ENCODE data around the gene GET4. TPM values are rescaled to one million over a fixed set of nuclear protein-coding genes. Genes with fewer than 3 reads are reported as not detected.
"Not testable (repeated sequence)": the region's sequence is repeated elsewhere in the genome, so short reads cannot be mapped to it uniquely, and the experiment has no call there.

GET4 gene
- total RNA-seq, 1 experiment from 2014 or later = 25.9 TPM

DNA sequence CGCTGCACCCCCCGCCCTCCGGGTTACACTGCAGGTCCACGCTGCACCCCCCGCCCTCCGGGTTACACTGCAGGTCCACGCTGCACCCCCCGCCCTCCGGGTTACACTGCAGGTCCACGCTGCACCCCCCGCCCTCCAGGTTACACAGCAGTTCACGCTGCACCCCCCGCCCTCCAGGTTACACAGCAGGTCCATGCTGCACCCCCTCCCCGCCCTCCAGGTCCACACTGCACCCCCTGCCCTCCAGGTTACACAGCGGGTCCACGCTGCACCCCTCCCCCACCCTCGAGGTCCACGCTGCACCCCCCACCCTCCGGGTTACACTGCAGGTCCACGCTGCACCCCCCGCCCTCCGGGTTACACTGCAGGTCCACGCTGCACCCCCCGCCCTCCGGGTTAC lies 47.7 kb downstream of the GET4 start:
- not testable (repeated sequence) for DNase-seq (ENCODE audit: extremely low read depth, low read depth)

DNA sequence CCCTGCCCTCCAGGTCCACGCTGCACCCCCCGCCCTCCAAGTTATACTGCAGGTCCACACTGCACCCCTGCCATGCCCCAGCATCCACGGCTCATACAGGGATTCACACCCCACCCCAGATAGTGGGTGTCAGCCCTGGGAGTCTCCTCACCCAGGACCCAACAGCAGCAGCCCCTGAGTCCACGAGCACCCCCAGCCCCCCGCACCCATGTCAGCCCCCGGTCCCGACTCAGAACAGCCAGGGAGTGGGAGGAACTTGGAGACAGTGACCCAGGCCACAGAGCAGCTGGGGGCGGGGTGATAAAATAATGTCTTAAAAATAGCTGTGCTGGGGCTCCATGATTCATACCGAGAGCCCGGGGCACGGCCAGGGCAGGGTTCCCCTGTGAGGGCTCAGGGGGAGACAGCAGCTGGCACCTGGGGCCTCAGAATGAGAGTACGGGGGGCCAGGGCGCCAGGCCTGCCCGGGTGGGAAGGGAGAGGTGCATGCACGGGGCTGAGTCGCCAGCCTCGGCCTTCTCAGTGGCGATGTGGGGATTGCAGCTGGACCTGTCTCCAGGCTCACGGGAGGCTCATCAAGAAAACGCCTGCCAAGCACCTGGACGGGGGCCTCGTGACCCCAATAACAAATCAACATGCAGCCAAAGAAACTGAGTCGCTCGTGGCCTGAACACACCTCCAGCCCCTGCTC lies 48.3 kb downstream of the GET4 start:
- DNase-seq (ENCODE audit: extremely low read depth, low read depth) = no peak

DNA sequence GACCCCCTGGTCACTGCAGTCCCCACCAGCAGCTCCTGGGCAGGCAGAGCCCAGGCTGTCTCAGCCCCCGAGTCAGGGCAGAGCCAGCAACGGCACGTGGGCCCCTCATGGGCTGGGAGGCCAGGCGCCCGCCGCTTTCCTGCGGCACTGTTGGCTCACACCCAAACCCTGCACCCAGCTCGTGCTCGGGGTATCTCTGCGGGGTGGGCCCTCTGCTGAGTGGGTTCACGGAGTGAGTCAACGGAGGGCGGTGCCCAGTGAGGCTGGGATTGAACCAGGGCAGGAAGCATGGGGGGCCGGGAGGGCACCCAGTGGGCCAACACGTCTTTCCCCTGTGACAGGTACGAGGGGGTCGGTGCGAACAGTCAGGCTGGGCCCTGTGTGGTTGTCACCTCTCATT lies 49.2 kb downstream of the GET4 start:
- DNase-seq (ENCODE audit: extremely low read depth, low read depth) = no peak

DNA sequence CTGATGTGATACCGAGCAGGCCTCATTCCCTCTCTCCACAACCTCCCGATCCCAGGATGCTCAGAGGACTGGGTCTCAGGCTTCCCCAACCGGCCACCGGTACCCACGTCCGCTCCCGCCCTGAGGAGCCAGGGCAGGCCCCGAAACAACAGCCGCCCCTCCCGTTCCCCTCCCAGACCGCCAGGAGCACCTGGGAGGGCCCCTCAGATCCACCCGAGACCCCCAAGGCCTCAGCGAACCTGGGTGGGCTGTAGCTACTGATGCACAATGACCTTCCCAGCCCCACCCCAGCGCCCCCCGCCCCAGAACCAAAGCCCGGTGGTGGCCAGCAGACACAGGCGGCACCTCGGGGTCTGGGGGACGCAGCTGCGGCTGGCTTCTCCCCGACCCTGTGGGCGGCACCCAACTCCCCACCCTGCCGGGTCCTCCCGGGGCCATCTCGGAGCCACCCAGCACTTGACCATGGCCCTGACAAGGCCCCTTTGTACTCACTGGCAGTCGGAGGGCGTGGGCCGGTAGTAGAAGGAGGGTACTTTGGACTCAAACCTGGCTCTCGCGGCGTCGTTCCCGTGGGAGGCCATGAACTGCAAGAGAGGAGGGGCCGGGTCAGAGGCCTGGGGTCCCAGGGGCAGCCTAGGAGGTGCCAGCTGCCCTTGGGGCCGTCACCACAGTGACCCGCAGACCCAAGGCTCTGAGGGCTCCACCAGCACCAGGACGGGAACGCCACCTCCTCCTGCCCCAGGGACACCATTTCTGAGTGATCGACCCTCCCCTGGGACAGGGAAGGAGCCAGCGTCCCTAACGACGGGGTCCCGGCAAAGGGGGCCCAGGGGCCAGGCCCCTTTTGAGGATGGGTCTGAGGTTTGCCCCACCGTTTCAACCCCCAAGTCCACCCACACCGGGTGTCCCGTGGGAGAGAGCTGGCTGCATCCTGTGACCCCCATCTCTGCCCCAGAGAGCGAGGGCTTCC lies 50.0 kb downstream of the GET4 start:
- no peak for DNase-seq (ENCODE audit: extremely low read depth, low read depth)

DNA sequence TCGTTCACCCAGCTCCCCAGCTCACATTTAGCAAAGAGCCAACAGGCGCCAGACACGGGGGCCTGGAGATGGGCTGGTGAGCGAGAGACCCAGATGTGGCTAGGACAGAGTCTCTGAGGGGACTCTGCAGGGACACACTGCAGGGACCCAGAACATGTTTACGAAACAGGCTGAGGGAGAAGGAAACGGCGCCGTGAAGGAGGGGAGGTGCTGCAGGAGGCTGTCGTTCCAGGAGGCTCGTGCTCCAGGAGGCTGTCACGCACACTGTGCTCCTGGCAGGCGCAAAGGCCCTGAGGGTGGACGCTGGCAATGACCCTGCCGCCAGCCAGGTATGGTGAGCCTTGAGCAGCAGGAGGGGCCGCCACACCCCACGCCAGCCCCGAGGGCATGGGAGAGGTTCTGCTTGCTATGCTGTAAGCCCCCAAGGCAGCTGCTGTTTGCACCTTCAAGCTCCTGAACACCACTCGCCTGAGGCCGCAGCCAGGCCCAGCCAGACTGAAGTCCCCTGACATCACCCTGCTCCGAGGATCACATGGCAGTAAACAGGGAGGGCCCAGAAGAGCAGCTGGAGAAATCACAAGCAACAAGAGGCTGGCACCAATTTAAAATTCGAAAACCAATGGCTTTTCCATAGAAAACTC lies 50.8 kb downstream of the GET4 start:
- no peak for DNase-seq (ENCODE audit: extremely low read depth, low read depth)

DNA sequence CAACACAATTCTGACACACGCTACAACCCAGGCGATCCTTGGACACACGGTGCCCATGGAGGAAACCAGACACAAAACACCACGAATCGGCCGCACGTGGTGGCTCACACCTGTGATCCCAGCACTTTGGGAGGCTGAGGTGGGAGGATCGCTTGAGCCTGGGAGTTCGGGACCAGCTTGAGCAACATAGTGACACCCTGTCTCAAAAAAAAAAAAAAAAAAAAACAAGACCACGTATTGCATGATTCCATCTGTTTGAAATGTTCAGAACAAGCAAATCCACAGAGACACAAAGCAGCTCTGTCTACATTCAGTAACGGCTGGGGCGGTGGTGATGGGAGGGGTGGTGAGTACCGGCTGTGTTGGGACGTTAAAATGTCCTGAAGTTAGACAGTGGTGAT lies 53.0 kb downstream of the GET4 start:
- DNase-seq (ENCODE audit: extremely low read depth, low read depth) = no peak

DNA sequence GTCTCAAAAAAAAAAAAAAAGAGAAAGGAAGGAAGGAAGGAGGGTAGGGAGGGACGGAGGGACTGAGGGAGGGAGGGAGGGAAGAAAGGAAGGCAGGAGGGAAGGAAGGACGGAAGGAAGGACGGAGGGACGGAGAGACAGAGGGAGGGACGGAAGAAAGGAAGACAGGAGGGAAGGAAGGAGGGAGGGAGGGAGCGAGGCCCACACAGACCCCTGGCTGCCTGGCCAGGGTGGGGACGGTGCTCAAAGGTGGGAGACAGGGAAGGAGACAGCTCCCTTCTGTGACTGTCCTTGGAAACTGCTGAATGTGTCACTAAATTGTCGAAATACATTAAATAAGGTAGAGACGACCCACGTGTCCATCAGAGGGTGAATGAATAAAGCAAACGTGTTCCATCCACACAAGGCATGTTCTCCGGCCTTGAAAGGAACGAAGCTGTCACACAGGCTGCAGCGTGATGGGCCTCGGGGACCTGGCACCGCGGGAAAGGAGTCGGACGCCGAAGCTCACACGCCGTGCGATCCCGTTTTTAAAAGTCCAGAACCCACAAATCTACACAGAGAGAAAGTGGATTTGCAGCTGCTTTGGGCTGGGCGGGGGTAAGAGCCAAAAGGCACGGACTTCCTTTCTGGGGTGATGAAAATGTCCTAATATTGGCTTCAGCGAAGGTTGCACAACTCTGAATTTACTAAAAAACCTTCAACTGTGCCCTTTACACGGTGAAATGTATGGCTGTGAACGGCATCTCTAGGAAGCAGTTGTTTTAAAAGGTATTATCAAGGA lies 54.8 kb downstream of the GET4 start:
- no peak for DNase-seq (ENCODE audit: extremely low read depth, low read depth)

DNA sequence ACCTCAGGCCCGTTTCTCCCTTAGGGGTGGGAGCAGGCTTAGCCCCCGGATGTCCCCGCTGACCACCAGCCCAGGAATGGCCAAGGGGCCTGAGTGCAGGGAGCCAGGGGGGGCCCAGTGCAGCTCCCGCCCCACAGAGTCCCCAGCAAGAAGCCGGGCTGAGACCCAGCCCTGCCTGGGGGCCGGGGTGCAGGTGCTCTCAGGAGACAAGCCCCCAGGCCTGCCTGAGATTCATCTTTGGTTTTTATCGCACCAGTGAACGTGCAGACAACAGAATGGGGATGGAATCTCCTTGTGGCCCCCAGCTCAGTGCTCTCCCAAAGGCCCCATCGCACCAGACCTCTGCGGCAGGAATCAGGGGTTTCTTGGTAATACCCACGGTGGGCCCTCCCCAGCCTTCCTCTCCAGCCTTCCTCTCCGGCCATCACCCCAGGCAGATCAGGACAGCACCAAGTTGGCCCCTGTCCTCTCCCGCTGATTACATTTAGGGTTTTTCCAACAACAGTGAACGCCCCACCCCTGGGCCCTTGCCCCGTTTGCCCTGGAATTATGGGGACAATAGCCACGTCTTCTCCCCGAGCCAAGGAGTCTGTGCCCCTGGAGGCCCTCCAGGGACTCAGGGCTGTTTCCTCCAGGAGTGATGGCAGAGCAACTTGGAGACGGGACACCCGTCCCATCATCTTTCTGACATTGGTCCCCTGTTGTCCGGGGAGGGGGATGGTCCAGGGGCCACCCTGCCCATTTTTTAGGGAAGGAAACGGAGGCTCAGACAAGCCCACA lies 55.7 kb downstream of the GET4 start:
- DNase-seq (ENCODE audit: extremely low read depth, low read depth) = no peak

DNA sequence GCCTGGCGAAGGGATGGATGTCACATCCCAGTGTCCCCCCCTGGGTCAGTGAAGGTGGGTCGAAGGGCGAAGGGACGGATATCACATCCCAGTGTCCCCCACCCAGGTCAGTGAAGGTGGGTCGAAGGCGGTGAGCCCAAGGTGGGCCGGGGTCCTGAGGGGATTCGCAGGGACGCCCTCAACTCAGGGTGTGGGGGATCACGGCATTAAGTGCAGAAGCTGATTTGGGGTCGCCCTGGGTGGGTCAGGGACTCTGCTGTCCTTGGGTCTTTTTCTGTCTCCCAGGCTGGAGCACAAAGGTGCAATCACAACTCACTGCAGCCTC lies 56.3 kb downstream of the GET4 start:
- no peak for DNase-seq (ENCODE audit: extremely low read depth, low read depth)

DNA sequence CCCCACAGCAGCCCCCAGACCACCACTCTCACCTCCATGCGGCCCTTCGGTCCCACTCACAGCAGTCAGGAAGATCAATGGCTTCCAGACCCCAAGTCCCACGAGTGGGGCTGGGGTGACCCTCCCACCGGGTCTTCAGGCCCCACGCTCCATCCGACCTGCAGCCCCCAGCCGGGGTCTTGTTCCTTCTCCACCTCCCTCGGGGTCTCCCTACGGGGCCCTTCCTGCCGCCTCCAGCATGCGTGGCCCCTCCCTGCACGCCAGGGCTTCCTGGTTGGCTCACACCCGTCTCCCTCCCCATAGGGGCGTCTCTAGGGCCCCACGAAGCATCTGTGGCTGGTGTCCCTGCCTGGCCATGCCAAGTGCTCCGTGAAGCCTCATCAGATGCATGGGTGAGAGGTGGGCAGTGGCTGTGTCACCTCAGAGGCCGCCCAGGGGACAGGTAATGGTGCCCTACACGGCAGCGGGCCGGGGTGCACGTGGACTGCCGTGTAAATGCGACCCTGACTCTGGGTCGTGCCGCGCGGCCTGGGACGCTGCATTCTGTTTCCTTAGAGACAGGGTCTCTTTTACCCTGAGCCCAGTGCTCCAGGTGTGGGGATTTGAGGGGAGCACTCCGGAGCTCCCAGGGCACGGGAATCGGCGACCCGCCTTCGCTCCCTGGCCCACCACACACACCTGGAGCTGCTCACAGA lies 58.3 kb downstream of the GET4 start:
- DNase-seq (ENCODE audit: extremely low read depth, low read depth) = no peak

DNA sequence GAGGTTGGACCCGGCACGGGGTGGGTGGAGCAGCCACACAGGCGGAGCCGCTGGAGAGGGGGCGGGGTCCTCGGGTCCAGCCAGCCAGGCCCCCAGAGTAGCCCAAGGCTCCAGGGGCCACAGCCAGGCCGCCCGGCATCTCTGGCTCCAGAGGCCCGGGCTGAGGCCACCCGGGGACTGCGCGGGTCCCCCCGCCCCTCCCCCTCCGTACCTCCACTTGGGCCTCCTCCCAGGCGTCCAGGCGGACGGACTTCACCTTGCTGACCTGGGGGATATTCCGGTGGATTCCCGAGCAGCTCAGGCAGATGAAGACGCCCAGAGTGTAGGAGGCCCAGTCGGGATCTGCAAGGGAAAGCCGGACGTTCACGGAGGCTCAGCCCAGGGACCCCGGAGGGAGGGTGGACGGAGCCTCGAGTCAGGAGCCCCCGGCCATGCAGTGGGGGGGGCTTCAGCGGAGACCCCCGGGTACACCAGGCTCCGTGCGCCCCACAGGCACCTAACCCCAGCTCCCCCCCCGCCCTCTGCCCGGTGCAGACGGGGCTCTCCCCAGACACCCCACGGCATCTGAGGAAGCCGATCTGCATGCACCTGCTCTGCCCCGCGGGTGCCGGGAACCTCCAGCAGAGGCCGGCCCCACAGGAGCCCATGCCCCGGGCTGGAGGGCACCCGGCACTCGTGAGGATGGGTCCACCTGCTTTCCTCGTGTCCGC lies 59.0 kb downstream of the GET4 start:
- DNase-seq (ENCODE audit: extremely low read depth, low read depth) = no peak

DNA sequence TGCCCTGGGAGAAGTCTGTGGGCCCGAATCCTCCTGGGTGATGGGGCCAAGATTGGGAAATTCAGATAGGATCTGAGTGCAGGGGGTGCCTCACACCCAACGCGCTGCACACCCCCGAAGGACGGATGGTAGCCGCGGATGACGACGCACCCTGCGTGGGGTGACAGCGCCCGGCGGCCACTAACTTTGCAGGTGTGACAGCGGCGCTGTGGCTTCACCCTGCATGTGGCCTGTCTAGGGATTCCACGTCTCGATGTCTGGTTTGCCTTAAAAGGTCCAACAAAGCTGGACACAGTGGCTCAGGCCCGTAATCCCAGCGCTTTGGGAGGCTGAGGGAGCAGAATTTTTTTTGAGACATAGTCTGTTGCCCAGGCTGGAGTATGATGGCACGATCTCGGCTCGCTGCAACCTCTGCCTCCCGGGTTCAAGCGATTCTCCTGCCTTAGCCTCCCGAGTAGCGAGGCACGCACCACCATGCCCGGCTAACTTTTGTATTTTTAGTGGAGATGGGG lies 59.6 kb downstream of the GET4 start:
- no peak for DNase-seq (ENCODE audit: extremely low read depth, low read depth)

DNA sequence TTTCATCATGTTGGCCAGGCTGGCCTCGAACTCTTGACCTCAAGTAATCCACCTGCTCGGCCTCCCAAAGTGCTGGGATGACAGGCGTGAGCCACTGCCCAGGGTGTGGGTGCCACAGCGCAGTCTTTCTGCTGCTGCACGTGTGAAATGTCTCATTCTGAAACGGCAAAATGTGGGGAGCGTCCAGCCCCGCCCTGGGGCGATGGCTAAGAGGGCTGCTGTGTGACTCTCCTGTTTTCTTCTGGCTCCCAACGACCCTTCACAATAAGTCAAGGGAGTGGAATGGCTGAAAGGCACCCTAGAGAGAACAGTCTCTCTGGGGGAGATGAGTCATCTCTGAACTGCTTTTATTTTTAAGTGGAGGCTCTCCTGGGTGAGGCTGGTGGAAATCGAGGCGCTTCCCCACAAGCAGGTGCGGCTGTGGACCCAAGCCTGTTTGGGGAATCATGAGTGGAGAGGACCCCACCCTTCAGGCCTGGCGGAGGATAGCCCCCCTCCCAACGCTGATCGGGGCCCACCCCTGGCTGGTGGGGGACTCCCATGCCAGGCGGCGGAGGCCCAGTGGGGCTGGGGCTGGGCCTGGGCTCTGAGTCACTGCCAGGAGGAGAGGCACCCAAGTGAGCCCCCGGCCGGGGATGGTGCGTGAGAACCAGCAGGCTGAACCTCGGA lies 60.2 kb downstream of the GET4 start:
- no peak for DNase-seq (ENCODE audit: extremely low read depth, low read depth)

DNA sequence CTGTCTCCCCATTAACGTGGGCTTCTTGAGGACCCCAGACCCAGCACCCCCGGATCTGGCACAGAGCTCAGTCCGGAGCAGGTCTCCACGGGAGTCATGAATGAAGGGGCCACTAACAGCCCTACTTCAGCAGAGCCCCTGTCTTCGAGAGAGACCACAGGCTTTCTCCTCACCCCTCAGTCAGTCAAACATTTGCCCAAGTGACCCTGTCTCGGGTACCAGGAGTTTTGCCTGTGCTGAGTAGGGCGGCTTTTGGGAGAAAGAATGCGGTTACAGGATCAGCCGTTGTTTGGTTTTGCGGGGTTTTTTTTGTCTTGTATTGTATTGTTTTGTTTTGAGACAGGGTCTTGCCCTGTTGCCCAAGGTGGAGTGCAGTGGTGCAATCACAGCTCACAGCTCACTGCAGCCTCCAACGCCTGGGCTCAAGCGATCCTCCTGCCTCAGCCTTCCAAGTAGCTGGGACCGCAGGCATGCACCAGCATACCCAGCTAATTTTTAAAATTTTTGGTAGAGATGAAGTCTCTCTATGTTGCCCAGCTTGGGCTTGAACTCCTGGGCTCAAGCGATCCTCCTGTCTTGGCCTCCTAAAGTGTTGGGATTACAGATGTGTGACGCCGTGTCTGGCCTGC lies 61.6 kb downstream of the GET4 start:
- DNase-seq (ENCODE audit: extremely low read depth, low read depth) = no peak

DNA sequence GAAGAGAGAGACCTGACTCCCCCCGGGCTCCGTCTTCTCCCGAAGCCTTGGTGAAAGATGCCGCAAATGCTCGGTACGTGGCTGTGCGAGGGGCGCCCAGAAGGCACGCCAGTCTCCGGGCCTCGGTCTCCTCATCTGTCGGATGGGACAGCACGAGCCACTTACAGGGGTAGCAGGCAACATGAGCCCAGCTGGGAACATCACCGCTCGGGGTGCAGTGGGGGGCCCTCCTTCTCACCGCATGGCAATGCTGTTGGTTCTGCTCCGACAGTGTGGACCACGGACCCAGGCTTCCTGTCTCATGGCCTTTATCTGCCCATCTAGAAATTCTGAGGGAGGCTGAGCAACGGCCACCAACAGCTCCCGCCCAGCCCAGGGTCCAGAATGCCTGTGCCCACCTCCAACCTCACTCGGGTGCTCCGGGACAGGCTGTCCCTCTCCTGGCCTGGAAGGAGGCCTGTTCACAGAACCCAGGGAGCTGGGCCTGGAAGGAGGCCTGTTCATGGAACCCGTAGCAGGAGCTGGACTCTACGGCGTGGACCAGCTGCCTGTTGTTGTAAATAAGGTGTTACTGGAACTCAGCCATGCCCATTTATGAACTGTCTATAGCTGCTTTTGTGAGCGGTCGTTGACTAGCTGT lies 62.3 kb downstream of the GET4 start:
- no peak for DNase-seq (ENCODE audit: extremely low read depth, low read depth)

DNA sequence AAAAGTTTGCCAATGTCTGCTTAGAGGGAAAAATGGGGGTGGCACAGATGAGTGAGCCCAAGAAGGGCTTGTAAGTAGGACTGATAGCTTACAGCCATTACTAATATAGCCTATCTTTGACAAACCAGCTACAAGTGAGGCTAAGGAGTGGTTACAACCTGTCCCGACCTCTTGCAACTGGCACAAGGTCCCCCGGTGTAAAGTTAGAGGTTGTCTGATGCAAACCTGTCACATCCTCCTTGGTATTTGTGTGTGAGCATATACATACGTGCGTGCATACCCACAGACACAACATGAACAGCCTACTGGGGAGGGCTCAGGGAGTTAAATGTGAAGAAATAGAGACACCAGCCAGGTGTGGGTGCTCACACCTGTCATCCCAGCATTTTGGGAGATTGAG lies 63.5 kb downstream of the GET4 start:
- DNase-seq (ENCODE audit: extremely low read depth, low read depth) = no peak

Measured in NCI-H460 (cell line).